Mesangial cell (primary cell): ENCODE measurements around the gene GPALPP1. TPM values are rescaled to one million over a fixed set of nuclear protein-coding genes. Genes with fewer than 3 reads are reported as not detected.

Source experiments
- total RNA-seq: library from RNA; depleted of rRNA; stranded (reverse); fragments of >200 nt; gene quantifications from 2 replicates; pipeline ENCODE4 v1.2.3, GENCODE V29; 2015

The GPALPP1 gene
- 10.6 and 16.9 TPM in 2 replicates for total RNA-seq

GRCh38 chr13:44989071-44989889 lies at the start of gene GPALPP1, which contains the start of gene NUFIP1:
Gene GPALPP1, plus strand, starts transcription at chr13:44989538. Its CDS starts 117 bp downstream, at chr13:44989655.
Gene NUFIP1, minus strand, starts transcription at chr13:44989471. Its CDS starts 35 bp downstream, at chr13:44989436.

Other genes starting within 250 kb of the GPALPP1 start
- gene NUFIP1, start 67 bp upstream of the GPALPP1 start, total RNA-seq, result 3.0 and 3.9 TPM in 2 replicates
- 12.4 and 16.5 TPM in 2 replicates for gene GTF2F2, start 131.0 kb downstream of the GPALPP1 start, total RNA-seq
- not detected in 2 replicates for gene KCTD4, start 211.5 kb downstream of the GPALPP1 start, total RNA-seq